ENCODE measurements around the gene AKT1S1.

The AKT1S1 gene

DNA sequence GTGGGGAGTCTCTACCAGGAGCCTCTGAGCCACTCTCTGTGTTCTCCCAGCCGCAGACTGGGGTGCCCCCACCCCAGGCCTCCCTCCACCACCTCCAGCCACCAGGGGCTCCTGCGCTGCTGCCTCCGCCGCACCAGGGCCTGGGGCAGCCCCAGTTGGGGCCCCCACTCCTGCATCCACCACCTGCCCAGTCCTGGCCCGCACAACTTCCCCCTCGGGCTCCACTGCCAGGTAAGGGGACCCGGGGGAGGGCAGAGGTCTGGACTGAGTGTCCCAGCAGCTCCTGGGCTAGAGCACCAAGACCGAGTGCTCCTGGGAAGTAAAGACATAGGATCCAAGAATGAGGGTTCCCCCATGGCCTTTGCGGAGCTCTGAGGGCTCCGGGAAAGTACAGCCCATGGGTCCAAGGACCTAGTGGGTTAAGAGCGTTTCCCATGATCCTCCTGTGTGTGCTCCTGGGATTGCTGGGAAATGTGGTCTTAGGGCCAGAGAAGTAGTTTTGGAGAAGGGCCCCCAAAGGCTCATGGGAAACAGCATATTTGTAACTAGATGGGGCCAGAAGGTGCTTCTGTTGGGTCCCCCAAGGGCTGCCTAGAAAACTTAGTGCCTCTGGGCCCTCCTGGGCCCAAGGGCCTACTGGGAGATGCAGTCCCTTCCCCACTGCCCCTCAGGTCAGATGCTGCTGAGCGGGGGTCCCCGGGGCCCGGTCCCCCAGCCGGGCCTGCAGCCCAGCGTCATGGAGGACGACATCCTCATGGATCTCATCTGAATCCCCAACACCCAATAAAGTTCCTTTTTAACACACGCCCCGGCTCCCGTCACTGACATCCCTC is 40.8 kb downstream of the AKT1S1 start:
- H3K27ac ChIP-seq = no peak overlapping the region
- TF ChIP-seq, protein P1, sequence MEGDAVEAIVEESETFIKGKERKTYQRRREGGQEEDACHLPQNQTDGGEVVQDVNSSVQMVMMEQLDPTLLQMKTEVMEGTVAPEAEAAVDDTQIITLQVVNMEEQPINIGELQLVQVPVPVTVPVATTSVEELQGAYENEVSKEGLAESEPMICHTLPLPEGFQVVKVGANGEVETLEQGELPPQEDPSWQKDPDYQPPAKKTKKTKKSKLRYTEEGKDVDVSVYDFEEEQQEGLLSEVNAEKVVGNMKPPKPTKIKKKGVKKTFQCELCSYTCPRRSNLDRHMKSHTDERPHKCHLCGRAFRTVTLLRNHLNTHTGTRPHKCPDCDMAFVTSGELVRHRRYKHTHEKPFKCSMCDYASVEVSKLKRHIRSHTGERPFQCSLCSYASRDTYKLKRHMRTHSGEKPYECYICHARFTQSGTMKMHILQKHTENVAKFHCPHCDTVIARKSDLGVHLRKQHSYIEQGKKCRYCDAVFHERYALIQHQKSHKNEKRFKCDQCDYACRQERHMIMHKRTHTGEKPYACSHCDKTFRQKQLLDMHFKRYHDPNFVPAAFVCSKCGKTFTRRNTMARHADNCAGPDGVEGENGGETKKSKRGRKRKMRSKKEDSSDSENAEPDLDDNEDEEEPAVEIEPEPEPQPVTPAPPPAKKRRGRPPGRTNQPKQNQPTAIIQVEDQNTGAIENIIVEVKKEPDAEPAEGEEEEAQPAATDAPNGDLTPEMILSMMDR (conservative IDR thresholded peaks at IDR 0.05) = no peak

DNA sequence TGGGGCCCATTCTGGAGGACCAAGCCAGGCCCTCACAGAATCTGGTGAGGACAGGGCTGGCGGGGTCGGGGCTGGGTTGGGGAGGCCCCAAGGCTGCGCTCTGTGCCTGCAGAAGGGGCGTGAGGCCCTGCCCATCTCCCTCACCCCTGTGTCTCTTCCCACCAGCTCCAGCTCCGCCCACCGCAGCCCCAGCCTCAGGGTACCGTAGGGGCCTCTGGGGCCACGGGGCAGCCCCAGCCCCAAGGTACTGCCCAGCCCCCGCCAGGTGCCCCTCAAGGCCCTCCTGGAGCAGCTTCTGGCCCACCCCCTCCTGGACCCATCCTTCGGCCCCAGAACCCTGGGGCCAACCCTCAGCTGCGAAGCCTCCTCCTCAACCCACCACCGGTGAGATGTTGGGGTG is 41.6 kb downstream of the AKT1S1 start:
- TF ChIP-seq, protein P1 (conservative IDR thresholded peaks at IDR 0.05) = no peak
- H3K27ac ChIP-seq = no peak overlapping the region

DNA sequence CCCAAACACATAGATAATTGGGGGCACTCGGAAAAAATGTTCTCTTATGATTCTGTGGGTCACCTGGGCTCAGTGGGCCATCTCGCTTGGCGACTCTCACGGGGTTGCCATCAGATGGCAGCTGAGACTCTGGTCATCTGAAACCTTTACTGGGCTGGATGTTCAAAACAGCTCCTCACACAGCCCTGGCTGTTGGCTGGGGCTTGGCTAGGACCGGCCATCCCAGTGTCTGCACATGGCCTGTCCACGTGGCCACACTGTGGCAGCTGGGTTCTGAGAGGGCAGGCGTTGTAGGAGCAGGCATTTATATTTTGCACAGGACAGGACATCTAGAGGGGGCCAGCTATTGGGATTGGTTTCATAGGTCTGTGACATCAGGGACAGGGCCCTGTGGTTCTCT is 43.6 kb downstream of the AKT1S1 start:
- H3K27ac ChIP-seq = no peak overlapping the region
- TF ChIP-seq, protein P1 (conservative IDR thresholded peaks at IDR 0.05) = no peak

DNA sequence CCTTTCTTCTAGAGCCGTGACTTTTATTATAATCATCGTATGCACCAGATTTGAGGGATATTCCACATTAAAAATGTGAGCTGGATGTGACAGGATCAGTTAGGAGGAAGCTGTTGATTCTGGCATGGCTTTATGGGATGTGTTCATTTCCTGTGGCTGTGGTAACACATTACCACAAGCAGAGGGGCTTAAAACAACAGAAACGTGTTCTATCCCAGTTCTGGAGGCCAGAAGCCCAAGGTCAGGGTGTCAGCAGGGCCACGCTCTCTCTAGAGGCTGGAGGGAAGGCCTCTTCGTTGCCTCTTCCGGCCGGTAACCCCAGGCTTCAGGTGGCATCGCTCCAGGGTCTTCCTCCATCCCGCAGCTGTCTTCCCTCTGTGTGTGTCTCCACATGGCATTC is 44.6 kb downstream of the AKT1S1 start:
- H3K27ac ChIP-seq = no peak overlapping the region
- TF ChIP-seq, protein P1 (conservative IDR thresholded peaks at IDR 0.05) = no peak

DNA sequence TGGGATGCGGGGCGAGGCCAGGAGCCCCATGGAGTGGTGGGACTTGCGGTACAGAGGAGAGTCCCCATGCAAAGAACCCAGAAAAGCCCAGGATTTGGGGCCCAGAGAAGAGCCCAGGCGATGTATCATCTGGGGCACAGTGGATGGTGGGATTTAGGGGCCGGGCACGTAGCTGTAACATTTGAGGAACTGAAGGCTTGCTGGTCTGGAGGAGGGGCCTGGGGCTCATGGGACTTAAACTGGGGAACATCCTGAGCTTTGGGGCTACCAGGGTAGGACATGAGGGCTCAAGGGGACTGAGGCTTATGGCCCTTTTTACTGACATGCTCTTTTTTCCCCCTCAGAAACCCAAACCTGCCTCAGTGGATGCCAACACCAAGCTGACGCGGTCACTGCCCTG is 45.6 kb downstream of the AKT1S1 start:
- H3K27ac ChIP-seq = no peak overlapping the region
- TF ChIP-seq, protein P1 (conservative IDR thresholded peaks at IDR 0.05) = no peak

DNA sequence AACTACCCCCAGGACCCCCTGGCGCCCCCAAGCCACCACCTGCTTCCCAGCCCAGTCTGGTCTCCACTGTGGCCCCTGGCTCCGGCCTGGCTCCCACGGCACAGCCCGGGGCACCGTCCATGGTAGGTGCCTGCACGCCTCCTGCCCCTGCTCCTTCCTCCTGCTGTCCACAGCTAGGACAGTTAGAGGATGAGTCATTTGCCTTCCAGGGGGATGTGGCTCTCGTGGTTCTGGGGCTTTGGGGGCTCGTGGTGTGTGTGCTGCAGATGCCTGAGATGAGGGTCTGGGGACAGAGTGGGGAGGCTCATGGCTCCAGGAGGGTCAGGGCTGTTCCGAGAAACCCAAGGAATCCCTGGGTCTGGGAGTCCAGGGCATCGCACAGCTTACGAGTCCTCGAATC is 46.4 kb downstream of the AKT1S1 start:
- H3K27ac ChIP-seq = no peak overlapping the region

DNA sequence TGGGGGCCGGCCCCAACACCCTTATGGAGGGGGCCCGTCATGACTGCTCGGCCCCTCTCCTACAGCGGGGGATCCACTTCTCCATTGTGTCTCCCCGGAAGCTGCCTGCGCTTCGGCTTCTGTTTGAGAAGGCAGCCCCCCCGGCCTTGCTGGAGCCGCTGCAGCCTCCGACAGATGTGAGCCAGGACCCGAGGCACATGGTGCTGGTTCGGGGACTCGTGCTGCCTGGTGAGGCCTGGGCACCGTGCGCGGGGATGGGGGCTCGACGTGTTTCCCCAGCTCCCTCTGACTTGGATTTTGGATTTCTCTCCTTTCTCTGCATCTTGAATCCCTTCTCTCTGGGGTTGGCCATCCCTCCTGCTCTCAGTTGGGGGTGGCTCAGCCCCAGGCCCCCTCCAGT is 47.4 kb downstream of the AKT1S1 start:
- TF ChIP-seq, protein P1 (conservative IDR thresholded peaks at IDR 0.05) = no peak
- no peak overlapping the region for H3K27ac ChIP-seq

More for the DNA sequence above, 46.4 kb downstream of the AKT1S1 start:
- TF ChIP-seq, protein P1 (conservative IDR thresholded peaks at IDR 0.05) = no peak

Measured in VCaP (cell line).